B cell (primary cell): ENCODE results near the gene NCOA4. TPM values are rescaled to one million over a fixed set of nuclear protein-coding genes. Genes with fewer than 3 reads are reported as not detected.
"Not testable (repeated sequence)": the region's sequence is repeated elsewhere in the genome, so short reads cannot be mapped to it uniquely, and the experiment has no call there.

Source experiments
- ATAC-seq: fragments of 200-7000 bp; cut with Tn5 transposase; one replicate; pipeline ENCODE4 v1.10.0; 2021; ENCODE audit warnings: low read depth, mild to moderate bottlenecking, moderate number of reproducible peaks, moderate library complexity
- CTCF ChIA-PET: fragments of 350-600 bp; sonication (Branson Sonifier 250); formaldehyde crosslinking; loops from one replicate; lab custom pipeline; 2021; ENCODE audit warnings: antibody characterized with exemption, inconsistent platforms; lab: Charles Lee
- POLR2A ChIA-PET: fragments of 350-600 bp; sonication (Branson Sonifier 250); formaldehyde crosslinking; loops from one replicate; lab custom pipeline; 2021; ENCODE audit warnings: antibody characterized with exemption; lab: Charles Lee
- DNase-seq: peaks from one replicate; pipeline ENCODE4 v3.0.0; 2013
- H2AFZ ChIP-seq: 2 replicates; pipeline ENCODE4 v1.6.1; 2012; ENCODE audit warnings: mild to moderate bottlenecking, low read depth, low read length; ENCODE audit not compliant: insufficient read depth, poor library complexity, severe bottlenecking
- H3K27ac ChIP-seq, 2 donors: 1 replicate in 1 of 2; 2 replicates in 1 of 2; pipeline ENCODE4 v1.5.1; 2012 to 2013; ENCODE audit warnings: low read length in 2 of 2, mild to moderate bottlenecking in 2 of 2, moderate library complexity in 1 of 2
- H3K27me3 ChIP-seq, 4 experiments: fragments of 200-600 bp in 1 of 4; sonication (generic) in 1 of 4; replicated peaks in 1 of 4; 1 replicate in 2 of 4; 2 replicates in 2 of 4; pipeline versions ENCODE4 v1.6.1 to v1.7.0; 2013 to 2016; ENCODE audit warnings: low read length in 3 of 4, mild to moderate bottlenecking in 2 of 4, mixed read lengths in 1 of 4, moderate library complexity in 1 of 4; ENCODE audit not compliant: insufficient read depth in 4 of 4, control insufficient read depth in 3 of 4; ENCODE audit errors: control extremely low read depth in 1 of 4
- H3K36me3 ChIP-seq, 2 experiments: replicated peaks in 1 of 2; 1 replicate in 1 of 2; 2 replicates in 1 of 2; pipeline versions ENCODE4 v1.6.1 to v1.7.1; 2013; ENCODE audit warnings: low read length in 1 of 2; ENCODE audit not compliant: insufficient read depth in 2 of 2, control insufficient read depth in 1 of 2; ENCODE audit errors: control extremely low read depth in 1 of 2, extremely low read depth in 1 of 2
- H3K4me1 ChIP-seq, 2 donors: fragments of 200-600 bp in 1 of 2; sonication (generic) in 1 of 2; 1 replicate in 1 of 2; 2 replicates in 1 of 2; pipeline versions ENCODE4 v1.5.1 to v1.6.1; 2013 to 2017; ENCODE audit warnings: low read length in 2 of 2; ENCODE audit not compliant: control insufficient read depth in 2 of 2, insufficient read depth in 2 of 2
- H3K4me2 ChIP-seq: replicated peaks from 2 replicates; pipeline ENCODE3; 2012; ENCODE audit warnings: mild to moderate bottlenecking, low read depth, low read length; ENCODE audit not compliant: poor library complexity, severe bottlenecking
- H3K4me3 ChIP-seq, 5 experiments: fragments of 200-600 bp in 1 of 5; sonication (generic) in 1 of 5; 1 replicate in 3 of 5; 2 replicates in 2 of 5; pipeline versions ENCODE4 v1.5.1 to v1.7.0; 2011 to 2016; ENCODE audit warnings: low read length in 4 of 5, mild to moderate bottlenecking in 4 of 5, low read depth in 2 of 5, control low read depth in 1 of 5, moderate library complexity in 1 of 5; ENCODE audit not compliant: insufficient read depth in 1 of 5; ENCODE audit errors: control extremely low read depth in 1 of 5, extremely low read depth in 1 of 5
- H3K79me2 ChIP-seq: fragments of 200-600 bp; sonication (generic); one replicate; pipeline ENCODE4 v1.6.0; 2016; ENCODE audit warnings: low read length; ENCODE audit not compliant: control insufficient read depth, insufficient read depth
- H3K9ac ChIP-seq: fragments of 200-600 bp; sonication (generic); 2 replicates; pipeline ENCODE4 v1.6.1; 2017; ENCODE audit warnings: mild to moderate bottlenecking, low read length, moderate library complexity
- H3K9me3 ChIP-seq, 3 donors: one replicate each; pipeline versions ENCODE4 v1.6.1 to v1.7.1; 2013; ENCODE audit warnings: low read length in 2 of 3; ENCODE audit not compliant: control insufficient read depth in 2 of 3, insufficient read depth in 1 of 3; ENCODE audit errors: control extremely low read depth in 1 of 3
- H4K20me1 ChIP-seq: 2 replicates; pipeline ENCODE4 v1.6.0; 2012; ENCODE audit warnings: mild to moderate bottlenecking, low read length; ENCODE audit not compliant: insufficient read depth, control insufficient read depth, poor library complexity, severe bottlenecking
- H3K27ac Mint-ChIP-seq: one replicate; pipeline ENCODE4 v1.8.0; 2021; ENCODE audit warnings: mixed read lengths
- H3K27me3 Mint-ChIP-seq: one replicate; pipeline ENCODE4 v1.8.0; 2021; ENCODE audit warnings: mixed read lengths
- H3K4me1 Mint-ChIP-seq: one replicate; pipeline ENCODE4 v1.8.0; 2021; ENCODE audit warnings: mixed read lengths
- H3K4me3 Mint-ChIP-seq: one replicate; pipeline ENCODE4 v1.8.0; 2021; ENCODE audit warnings: mixed read lengths
- H3K9me3 Mint-ChIP-seq: one replicate; pipeline ENCODE4 v1.8.0; 2022; ENCODE audit warnings: mixed read lengths; ENCODE audit not compliant: insufficient read depth
- WGBS: methylation state at CpG from one replicate; pipeline ENCODE4 v1.1.5; 2013; ENCODE audit warnings: missing lambda C conversion rate; ENCODE audit not compliant: insufficient coverage; 5-methylcytosine and 5-hydroxymethylcytosine counted together
- intact Hi-C: fragments of 100-400 bp; cut with micrococcal nuclease; formaldehyde crosslinking; loops from one replicate; pipeline ENCODE4 v1.10.0; 2022
- polyA plus RNA-seq: library from polyadenylated mRNA; depleted of rRNA; stranded (reverse); fragments of >200 nt; gene quantifications from 2 replicates; pipeline ENCODE4 v1.2.3, GENCODE V29; 2012
- total RNA-seq, 2 donors: library from RNA; stranded (reverse); fragments of 120-200 nt in 1 of 2; gene quantifications; 1 replicate in 1 of 2; 2 replicates in 1 of 2; pipeline versions ENCODE4 v1.2.3 to v1.2.4, GENCODE V29; 2013 to 2022

NCOA4 gene
- total and polyA plus RNA-seq, 2 donors (not counting 1 experiment from before 2014, with no cell fraction given), result 27.1 to 69.7 TPM

DNA sequence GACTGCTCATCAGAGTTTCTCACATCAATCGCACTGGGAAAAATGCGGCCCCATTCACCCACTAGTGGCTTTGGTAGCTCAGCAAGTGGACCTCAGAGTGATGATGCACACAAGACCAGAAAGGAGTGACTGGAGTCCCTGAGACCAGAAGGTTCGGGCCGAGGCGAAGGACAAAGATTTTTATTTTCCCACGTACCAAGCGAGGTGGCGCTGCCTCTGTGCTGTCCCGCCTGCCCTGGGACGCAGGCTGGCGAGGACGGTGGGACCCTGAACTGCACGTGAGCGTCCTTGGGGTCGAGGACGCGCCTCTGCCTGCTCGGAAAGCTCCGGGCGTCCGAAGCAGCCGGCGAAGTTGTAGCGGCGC lies 58.7 kb downstream of the NCOA4 start:
- CTCF ChIA-PET, H3K9me3 Mint-ChIP-seq, H4K20me1 ChIP-seq, H3K27me3 Mint-ChIP-seq, POLR2A ChIA-PET, DNase-seq, H3K9me3 ChIP-seq, H3K36me3 ChIP-seq, H3K27me3 ChIP-seq: not testable (repeated sequence)
- peak overlapping the region; percentile 100 for H3K4me3 Mint-ChIP-seq
- peak overlapping the region; percentile 55 to 76 (median 74) for H3K4me3 ChIP-seq
- peak overlapping the region in 1 of 2 donors; percentile 66 for H3K27ac ChIP-seq
- H3K9ac ChIP-seq, result peak overlapping the region; percentile 83
- peaks cover 48% of the 10 kb centered on the region for H3K79me2 ChIP-seq
- peaks cover 11 to 17% of the 10 kb centered on the region in 2 donors for H3K4me1 ChIP-seq
- peaks cover 30% of the 10 kb centered on the region for H3K4me1 Mint-ChIP-seq
- H3K27ac Mint-ChIP-seq, result peak overlapping the region; percentile 89
- ATAC-seq, result peak; percentile 32
- H3K4me2 ChIP-seq, result peak overlapping the region; percentile 69
- intact Hi-C loops, result loop anchor here (2.0 to 5.0 kb wide), 3 partner anchors 51 to 969 kb away; partner anchors contain the start of genes NCOA4 and ZNF22
- peak overlapping the region; percentile 86 for H2AFZ ChIP-seq
- 0% methylated on average over 17 of the region's 25 CpGs for WGBS

DNA sequence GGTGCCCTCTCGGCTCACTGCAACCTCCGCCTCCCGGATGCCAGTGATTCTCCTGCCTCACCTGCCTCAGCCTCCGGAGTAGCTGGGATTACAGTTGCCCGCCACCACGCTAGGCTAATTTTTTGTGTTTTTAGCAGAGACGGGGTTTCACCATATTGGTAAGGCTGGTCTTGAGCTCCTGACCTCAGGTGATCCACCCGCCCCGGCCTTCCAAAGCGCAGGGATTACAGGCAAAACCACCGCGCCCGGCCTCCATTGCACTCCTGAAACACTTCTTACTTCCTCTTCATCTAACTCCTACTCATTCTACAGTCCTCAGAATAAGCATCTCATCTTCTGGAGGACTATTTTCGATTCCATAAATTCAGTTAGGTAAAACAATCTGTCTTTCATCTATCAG lies 59.4 kb downstream of the NCOA4 start:
- CTCF ChIA-PET, H4K20me1 ChIP-seq, H3K36me3 ChIP-seq, H3K9ac ChIP-seq, H3K27me3 ChIP-seq, H2AFZ ChIP-seq, H3K4me3 ChIP-seq, H3K27ac Mint-ChIP-seq, POLR2A ChIA-PET, H3K27me3 Mint-ChIP-seq, ATAC-seq, H3K9me3 ChIP-seq, H3K4me2 ChIP-seq, DNase-seq, H3K9me3 Mint-ChIP-seq, H3K27ac ChIP-seq: not testable (repeated sequence)
- Histone ChIP-seq H3K79me2 (peaks cover 48% of the 10 kb centered on the region), H3K4me1 (peaks cover 11 to 17% of the 10 kb centered on the region in 2 donors)
- Mint-ChIP-seq H3K4me1 (peaks cover 32% of the 10 kb centered on the region), H3K4me3 (peak overlapping the region; percentile 100)
- WGBS, result 74% methylated on average over 13 of the region's 14 CpGs
- intact Hi-C loops, result loop anchor here (5.0 kb wide), 1 partner anchor 969 kb away; the partner anchor contains the start of gene ZNF22

DNA sequence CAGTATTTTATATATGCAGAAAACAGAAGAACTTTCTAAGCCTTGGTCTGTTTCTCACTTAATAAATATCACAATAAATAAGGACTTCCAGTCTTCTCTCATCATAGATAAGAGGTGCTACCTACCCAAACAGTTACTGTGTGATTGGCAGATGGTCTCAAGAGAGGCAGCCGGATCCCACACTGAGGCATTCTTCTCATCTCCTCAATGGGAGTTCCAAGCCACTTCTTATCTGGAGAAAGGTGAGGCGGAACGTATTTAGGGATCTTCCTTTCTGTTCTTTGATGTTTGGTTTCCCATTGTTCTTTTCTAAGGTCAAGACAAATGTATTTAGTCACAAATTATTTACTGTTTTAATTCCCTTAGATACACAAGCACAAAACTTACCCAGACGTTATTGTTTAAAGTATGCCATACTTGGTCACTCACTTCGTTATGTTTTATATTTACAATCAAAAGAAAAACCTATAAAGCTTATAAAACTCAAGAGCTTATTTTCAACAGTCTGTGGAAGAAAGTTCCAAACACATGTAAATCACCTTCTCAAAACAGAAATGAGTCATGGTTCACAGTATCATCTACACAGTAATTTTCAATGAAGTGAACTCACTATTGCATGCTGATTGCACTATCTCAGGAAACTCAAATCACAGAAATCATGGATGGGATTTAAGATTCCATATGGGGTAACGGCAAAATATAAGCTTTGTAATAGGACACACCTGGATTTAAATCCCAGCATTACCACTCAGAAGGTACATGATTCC lies 67.6 kb downstream of the NCOA4 start:
- H3K4me2 ChIP-seq, H3K79me2 ChIP-seq, H3K36me3 ChIP-seq, H3K27ac ChIP-seq, intact Hi-C loops, DNase-seq, H4K20me1 ChIP-seq, H3K9me3 Mint-ChIP-seq, POLR2A ChIA-PET, H3K27me3 ChIP-seq, CTCF ChIA-PET, H3K4me3 ChIP-seq, H2AFZ ChIP-seq, H3K9me3 ChIP-seq, H3K4me3 Mint-ChIP-seq, H3K4me1 ChIP-seq, ATAC-seq, H3K27me3 Mint-ChIP-seq, H3K27ac Mint-ChIP-seq, H3K9ac ChIP-seq, H3K4me1 Mint-ChIP-seq: not testable (repeated sequence)
- no CpG with 5 or more reads among the region's 6 CpGs for WGBS

DNA sequence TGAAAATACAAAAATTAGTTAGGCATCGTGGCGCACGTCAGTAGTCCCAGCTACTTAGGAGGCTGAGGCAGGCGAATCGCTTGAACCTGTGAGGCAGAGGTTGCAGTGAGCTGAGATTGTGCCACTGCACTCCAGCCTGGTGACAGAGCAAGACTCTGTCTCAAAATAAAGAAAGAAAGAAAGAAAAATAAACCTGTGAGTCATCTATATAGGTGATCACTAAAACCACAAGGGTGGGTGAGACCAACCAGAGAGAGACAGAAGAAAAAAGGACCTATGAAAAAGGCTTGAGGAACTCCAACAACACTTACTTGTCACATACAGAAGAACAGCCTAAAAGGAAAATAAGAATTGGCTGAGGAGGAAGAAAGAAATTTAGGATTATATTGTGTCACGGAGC lies 72.5 kb downstream of the NCOA4 start:
- H3K79me2 ChIP-seq, H2AFZ ChIP-seq, intact Hi-C loops, H3K4me1 Mint-ChIP-seq, DNase-seq, H3K27me3 Mint-ChIP-seq, H3K4me1 ChIP-seq, H4K20me1 ChIP-seq, H3K4me3 Mint-ChIP-seq, H3K27me3 ChIP-seq, H3K27ac ChIP-seq, H3K36me3 ChIP-seq, H3K27ac Mint-ChIP-seq, H3K9me3 ChIP-seq, H3K9me3 Mint-ChIP-seq, H3K9ac ChIP-seq, POLR2A ChIA-PET, H3K4me2 ChIP-seq, H3K4me3 ChIP-seq, ATAC-seq: not testable (repeated sequence)
- CTCF ChIA-PET, result interaction anchor here (0.7 kb wide), 1 partner anchor 709 kb away, joined by 3 read pairs; no protein-coding TSS in a partner anchor
- 100% methylated on average over 5 of the region's 6 CpGs for WGBS
